ENCODE results near the gene CTAGE15.
"Not testable (repeated sequence)": the region's sequence is repeated elsewhere in the genome, so short reads cannot be mapped to it uniquely, and the experiment has no call there.

CTAGE15 gene

DNA sequence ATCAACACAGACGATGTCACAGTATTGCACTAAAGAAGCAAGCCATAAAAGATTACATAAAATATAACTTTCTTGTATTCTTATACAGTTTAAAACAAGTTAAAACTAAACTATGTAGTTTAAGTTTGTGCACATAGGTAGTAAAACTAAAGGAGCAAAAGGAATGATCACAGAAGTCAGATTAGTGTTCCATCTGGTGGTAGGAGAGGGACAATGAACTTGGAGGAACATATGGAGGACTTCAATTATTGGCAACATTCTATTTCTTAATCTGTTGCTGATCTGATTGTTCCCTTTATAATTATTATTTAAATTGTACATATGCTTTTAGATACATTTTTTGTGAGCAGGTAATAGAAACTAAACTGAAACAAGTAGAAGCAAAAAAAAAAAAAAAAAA lies 5.6 kb upstream of the CTAGE15 start:
- H3K27me3 ChIP-seq (replicated peaks; ENCODE audit: control insufficient read depth, insufficient read depth, low read length, poor library complexity, severe bottlenecking); H3K36me3 ChIP-seq (ENCODE audit: control insufficient read depth, insufficient read depth, low read length); H3K9me3 ChIP-seq (ENCODE audit: control insufficient read depth, low read length); DNase-seq; H3K4me3 ChIP-seq (ENCODE audit: insufficient read depth, low read depth, low read length, poor library complexity, severe bottlenecking); H3K27ac ChIP-seq (ENCODE audit: insufficient read depth, low read length, poor library complexity, severe bottlenecking); H3K4me1 ChIP-seq (ENCODE audit: control insufficient read depth, insufficient read depth, low read length, poor library complexity, severe bottlenecking): not testable (repeated sequence)

DNA sequence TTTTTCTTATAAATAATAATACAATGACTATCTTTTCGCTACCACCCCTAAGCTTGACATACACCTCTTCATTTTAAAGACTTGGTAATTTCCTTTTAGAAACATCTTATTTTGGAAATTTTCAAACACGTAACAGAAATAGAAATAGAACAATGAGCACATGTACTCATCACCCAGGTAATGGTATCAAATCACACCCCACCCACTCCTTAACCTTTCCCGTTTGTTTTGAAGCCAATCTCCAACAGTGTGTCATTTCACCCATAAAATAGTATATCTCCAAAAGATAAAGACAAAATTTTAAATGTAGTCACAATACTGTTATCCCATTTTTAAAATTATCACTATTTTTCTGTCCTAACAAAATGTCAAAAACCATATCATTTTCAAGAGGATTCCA lies 16.6 kb downstream of the CTAGE15 start:
- H3K27ac ChIP-seq (ENCODE audit: insufficient read depth, low read length, poor library complexity, severe bottlenecking); H3K4me3 ChIP-seq (ENCODE audit: insufficient read depth, low read depth, low read length, poor library complexity, severe bottlenecking); DNase-seq; H3K27me3 ChIP-seq (replicated peaks; ENCODE audit: control insufficient read depth, insufficient read depth, low read length, poor library complexity, severe bottlenecking); H3K4me1 ChIP-seq (ENCODE audit: control insufficient read depth, insufficient read depth, low read length, poor library complexity, severe bottlenecking); H3K9me3 ChIP-seq (ENCODE audit: control insufficient read depth, low read length); H3K36me3 ChIP-seq (ENCODE audit: control insufficient read depth, insufficient read depth, low read length): not testable (repeated sequence)

GRCh38 chr7:143589897-143590296 lies 18.3 kb downstream of the CTAGE15 start:
- H3K27me3 ChIP-seq (replicated peaks; ENCODE audit: control insufficient read depth, insufficient read depth, low read length, poor library complexity, severe bottlenecking); H3K36me3 ChIP-seq (ENCODE audit: control insufficient read depth, insufficient read depth, low read length); H3K27ac ChIP-seq (ENCODE audit: insufficient read depth, low read length, poor library complexity, severe bottlenecking); H3K4me3 ChIP-seq (ENCODE audit: insufficient read depth, low read depth, low read length, poor library complexity, severe bottlenecking); H3K9me3 ChIP-seq (ENCODE audit: control insufficient read depth, low read length); DNase-seq; H3K4me1 ChIP-seq (ENCODE audit: control insufficient read depth, insufficient read depth, low read length, poor library complexity, severe bottlenecking): not testable (repeated sequence)

GRCh38 chr7:143598086-143598485 lies 26.5 kb downstream of the CTAGE15 start:
- not testable (repeated sequence) for H3K4me3 ChIP-seq (ENCODE audit: insufficient read depth, low read depth, low read length, poor library complexity, severe bottlenecking); H3K27me3 ChIP-seq (replicated peaks; ENCODE audit: control insufficient read depth, insufficient read depth, low read length, poor library complexity, severe bottlenecking); H3K36me3 ChIP-seq (ENCODE audit: control insufficient read depth, insufficient read depth, low read length); H3K27ac ChIP-seq (ENCODE audit: insufficient read depth, low read length, poor library complexity, severe bottlenecking); H3K4me1 ChIP-seq (ENCODE audit: control insufficient read depth, insufficient read depth, low read length, poor library complexity, severe bottlenecking); H3K9me3 ChIP-seq (ENCODE audit: control insufficient read depth, low read length); DNase-seq

GRCh38 chr7:143603549-143603948 lies 31.9 kb downstream of the CTAGE15 start:
- not testable (repeated sequence) for H3K9me3 ChIP-seq (ENCODE audit: control insufficient read depth, low read length); H3K27me3 ChIP-seq (replicated peaks; ENCODE audit: control insufficient read depth, insufficient read depth, low read length, poor library complexity, severe bottlenecking); H3K4me1 ChIP-seq (ENCODE audit: control insufficient read depth, insufficient read depth, low read length, poor library complexity, severe bottlenecking); H3K4me3 ChIP-seq (ENCODE audit: insufficient read depth, low read depth, low read length, poor library complexity, severe bottlenecking); DNase-seq; H3K27ac ChIP-seq (ENCODE audit: insufficient read depth, low read length, poor library complexity, severe bottlenecking); H3K36me3 ChIP-seq (ENCODE audit: control insufficient read depth, insufficient read depth, low read length)

DNA sequence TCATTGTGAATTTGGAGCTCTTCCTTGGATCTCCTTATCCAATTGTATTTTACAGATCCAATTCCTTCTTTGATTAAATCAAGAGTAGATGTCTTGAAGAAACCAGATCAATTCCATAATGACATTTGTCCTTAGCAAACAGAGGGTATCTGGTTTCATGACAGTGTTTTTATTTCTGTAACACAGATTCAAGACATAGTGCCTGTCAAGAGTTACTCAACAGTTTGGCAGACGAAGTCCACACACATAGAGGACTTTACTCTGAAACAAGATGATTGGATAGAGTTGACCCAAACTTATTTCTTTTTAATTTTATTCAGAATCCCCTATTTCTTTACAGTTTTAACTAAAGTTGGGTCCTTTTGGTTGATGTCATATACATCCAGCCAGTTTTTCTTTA lies 34.5 kb downstream of the CTAGE15 start:
- H3K9me3 ChIP-seq (ENCODE audit: control insufficient read depth, low read length); H3K36me3 ChIP-seq (ENCODE audit: control insufficient read depth, insufficient read depth, low read length); H3K27ac ChIP-seq (ENCODE audit: insufficient read depth, low read length, poor library complexity, severe bottlenecking); DNase-seq; H3K4me3 ChIP-seq (ENCODE audit: insufficient read depth, low read depth, low read length, poor library complexity, severe bottlenecking); H3K4me1 ChIP-seq (ENCODE audit: control insufficient read depth, insufficient read depth, low read length, poor library complexity, severe bottlenecking); H3K27me3 ChIP-seq (replicated peaks; ENCODE audit: control insufficient read depth, insufficient read depth, low read length, poor library complexity, severe bottlenecking): not testable (repeated sequence)

GRCh38 chr7:143615545-143615944 lies 43.9 kb downstream of the CTAGE15 start:
- not testable (repeated sequence) for H3K4me3 ChIP-seq (ENCODE audit: insufficient read depth, low read depth, low read length, poor library complexity, severe bottlenecking); H3K9me3 ChIP-seq (ENCODE audit: control insufficient read depth, low read length); DNase-seq; H3K4me1 ChIP-seq (ENCODE audit: control insufficient read depth, insufficient read depth, low read length, poor library complexity, severe bottlenecking); H3K36me3 ChIP-seq (ENCODE audit: control insufficient read depth, insufficient read depth, low read length); H3K27me3 ChIP-seq (replicated peaks; ENCODE audit: control insufficient read depth, insufficient read depth, low read length, poor library complexity, severe bottlenecking); H3K27ac ChIP-seq (ENCODE audit: insufficient read depth, low read length, poor library complexity, severe bottlenecking)

GRCh38 chr7:143617204-143617603 lies 45.6 kb downstream of the CTAGE15 start:
- not testable (repeated sequence) for H3K36me3 ChIP-seq (ENCODE audit: control insufficient read depth, insufficient read depth, low read length); H3K9me3 ChIP-seq (ENCODE audit: control insufficient read depth, low read length); DNase-seq; H3K27ac ChIP-seq (ENCODE audit: insufficient read depth, low read length, poor library complexity, severe bottlenecking); H3K4me3 ChIP-seq (ENCODE audit: insufficient read depth, low read depth, low read length, poor library complexity, severe bottlenecking); H3K4me1 ChIP-seq (ENCODE audit: control insufficient read depth, insufficient read depth, low read length, poor library complexity, severe bottlenecking); H3K27me3 ChIP-seq (replicated peaks; ENCODE audit: control insufficient read depth, insufficient read depth, low read length, poor library complexity, severe bottlenecking)

DNA sequence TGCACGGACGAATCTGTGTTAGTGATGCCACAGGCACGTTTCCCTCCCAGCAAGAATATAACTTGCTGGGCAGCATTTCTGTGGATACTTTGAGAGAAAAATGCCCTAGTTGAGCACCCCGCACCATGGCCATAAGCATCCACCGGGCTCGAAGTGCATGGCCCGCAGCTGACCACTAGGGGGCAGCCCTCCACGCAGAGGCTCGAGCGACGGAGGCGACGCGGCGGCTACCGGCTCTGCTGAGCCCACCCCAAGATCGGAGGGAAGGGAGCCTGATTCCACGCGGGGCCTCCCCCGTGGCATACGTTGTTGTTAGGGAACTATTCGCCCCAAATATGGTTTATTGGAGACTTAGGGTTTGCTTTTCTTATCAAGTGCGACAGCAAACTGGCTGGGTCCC lies 48.5 kb downstream of the CTAGE15 start:
- peak in 1 of 3 donors; percentile 52 for DNase-seq

DNA sequence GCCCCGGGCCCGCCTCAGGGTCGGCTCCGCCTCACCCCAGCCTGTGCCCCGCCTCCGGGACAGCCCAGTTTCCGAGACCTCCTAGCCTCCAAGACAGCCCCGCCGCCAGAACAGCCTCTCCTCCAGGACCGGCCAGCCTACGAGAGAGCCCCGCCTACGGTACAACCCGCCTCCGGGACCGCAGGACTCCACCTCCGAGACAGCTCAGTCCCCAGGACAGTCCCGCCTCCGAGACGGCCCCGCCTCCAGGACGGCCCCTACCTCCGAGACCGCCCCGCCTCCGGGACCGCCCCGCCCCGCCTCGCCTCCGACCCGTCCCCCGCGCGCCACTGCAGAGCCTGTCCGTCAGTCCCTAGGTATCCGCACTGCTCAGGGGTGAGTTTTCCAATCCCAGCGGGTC lies 49.0 kb downstream of the CTAGE15 start, which contains the start of gene TCAF2:
Gene TCAF2, plus strand, starts transcription at position 329 of the 400 bp plus-strand sequence.
- DNase-seq = peak in 1 of 3 donors; percentile 73
- not testable (repeated sequence) for H3K27me3 ChIP-seq (replicated peaks; ENCODE audit: control insufficient read depth, insufficient read depth, low read length, poor library complexity, severe bottlenecking); H3K9me3 ChIP-seq (ENCODE audit: control insufficient read depth, low read length); H3K27ac ChIP-seq (ENCODE audit: insufficient read depth, low read length, poor library complexity, severe bottlenecking); H3K4me1 ChIP-seq (ENCODE audit: control insufficient read depth, insufficient read depth, low read length, poor library complexity, severe bottlenecking); H3K36me3 ChIP-seq (ENCODE audit: control insufficient read depth, insufficient read depth, low read length); H3K4me3 ChIP-seq (ENCODE audit: insufficient read depth, low read depth, low read length, poor library complexity, severe bottlenecking)

More for the DNA sequence above, 48.5 kb downstream of the CTAGE15 start:
- H3K4me1 ChIP-seq (ENCODE audit: control insufficient read depth, insufficient read depth, low read length, poor library complexity, severe bottlenecking); H3K9me3 ChIP-seq (ENCODE audit: control insufficient read depth, low read length); H3K27me3 ChIP-seq (replicated peaks; ENCODE audit: control insufficient read depth, insufficient read depth, low read length, poor library complexity, severe bottlenecking); H3K4me3 ChIP-seq (ENCODE audit: insufficient read depth, low read depth, low read length, poor library complexity, severe bottlenecking); H3K27ac ChIP-seq (ENCODE audit: insufficient read depth, low read length, poor library complexity, severe bottlenecking); H3K36me3 ChIP-seq (ENCODE audit: control insufficient read depth, insufficient read depth, low read length): not testable (repeated sequence)

GRCh38 chr7:143621175-143621574 lies 49.6 kb downstream of the CTAGE15 start:
- not testable (repeated sequence) for DNase-seq; H3K27ac ChIP-seq (ENCODE audit: insufficient read depth, low read length, poor library complexity, severe bottlenecking); H3K27me3 ChIP-seq (replicated peaks; ENCODE audit: control insufficient read depth, insufficient read depth, low read length, poor library complexity, severe bottlenecking); H3K4me3 ChIP-seq (ENCODE audit: insufficient read depth, low read depth, low read length, poor library complexity, severe bottlenecking); H3K4me1 ChIP-seq (ENCODE audit: control insufficient read depth, insufficient read depth, low read length, poor library complexity, severe bottlenecking); H3K9me3 ChIP-seq (ENCODE audit: control insufficient read depth, low read length); H3K36me3 ChIP-seq (ENCODE audit: control insufficient read depth, insufficient read depth, low read length)
